Loucy (cell line): ENCODE data around the gene JAM3.
"Not testable (repeated sequence)": the region's sequence is repeated elsewhere in the genome, so short reads cannot be mapped to it uniquely, and the experiment has no call there.

Experiments
- H2AFZ ChIP-seq: fragments of 200-600 bp; sonication (generic); 2 replicates; pipeline ENCODE4 v1.6.0; 2016; ENCODE audit warnings: antibody characterized with exemption, mild to moderate bottlenecking, low read length, moderate library complexity
- H3F3A ChIP-seq: fragments of 200-600 bp; 2 replicates; pipeline ENCODE4 v1.6.0; 2016; ENCODE audit warnings: antibody characterized with exemption, low read depth, mild to moderate bottlenecking
- H3K27me3 ChIP-seq: fragments of 200-600 bp; sonication (generic); 2 replicates; pipeline ENCODE4 v1.6.1; 2014; ENCODE audit warnings: low read length, mild to moderate bottlenecking; ENCODE audit not compliant: insufficient read depth, poor library complexity, severe bottlenecking
- H3K36me3 ChIP-seq: fragments of 200-600 bp; sonication (generic); 2 replicates; pipeline ENCODE4 v1.6.1; 2016; ENCODE audit warnings: low read length; ENCODE audit not compliant: insufficient read depth
- H3K4me1 ChIP-seq: fragments of 200-600 bp; sonication (generic); 2 replicates; pipeline ENCODE4 v1.5.1; 2014; ENCODE audit warnings: low read length, mild to moderate bottlenecking; ENCODE audit not compliant: insufficient read depth, poor library complexity, severe bottlenecking
- H3K4me2 ChIP-seq: fragments of 200-600 bp; sonication (generic); 2 replicates; pipeline ENCODE4 v1.6.0; 2014; ENCODE audit warnings: antibody characterized with exemption, low read length, low read depth, mild to moderate bottlenecking; ENCODE audit not compliant: poor library complexity, severe bottlenecking
- H3K4me3 ChIP-seq: fragments of 200-600 bp; sonication (generic); 2 replicates; pipeline ENCODE4 v1.5.1; 2014; ENCODE audit warnings: low read length, mild to moderate bottlenecking, mixed read lengths; ENCODE audit not compliant: poor library complexity, severe bottlenecking
- H3K79me2 ChIP-seq: fragments of 200-600 bp; sonication (generic); 2 replicates; pipeline ENCODE4 v1.6.1; 2014; ENCODE audit warnings: low read length; ENCODE audit not compliant: insufficient read depth
- H3K9ac ChIP-seq: fragments of 200-600 bp; sonication (generic); 2 replicates; pipeline ENCODE4 v1.6.0; 2014; ENCODE audit warnings: mild to moderate bottlenecking, low read depth, low read length, moderate library complexity; ENCODE audit not compliant: poor library complexity, severe bottlenecking
- H3K9me2 ChIP-seq: fragments of 200-600 bp; sonication (generic); replicated peaks from 2 replicates; pipeline ENCODE4 v1.6.1; 2016; ENCODE audit warnings: low read depth, low read length, mixed read lengths
- H3K9me3 ChIP-seq: fragments of 200-600 bp; sonication (generic); 2 replicates; pipeline ENCODE4 v1.6.1; 2014; ENCODE audit warnings: mild to moderate bottlenecking, antibody characterized with exemption, low read length, low read depth; ENCODE audit not compliant: insufficient read depth
- H4K20me1 ChIP-seq: fragments of 200-600 bp; sonication (generic); 2 replicates; pipeline ENCODE4 v1.6.0; 2014; ENCODE audit warnings: antibody characterized with exemption, low read length, mild to moderate bottlenecking; ENCODE audit not compliant: insufficient read depth, poor library complexity, severe bottlenecking
- EZH2phosphoT487 ChIP-seq: fragments of 200-600 bp; IDR thresholded peaks from 2 replicates; pipeline ENCODE4 v1.6.1; 2018; ENCODE audit warnings: antibody characterized with exemption, mild to moderate bottlenecking, moderate library complexity, borderline replicate concordance
- TF ChIP-seq, protein P1 (sequence below): fragments of 200-600 bp; sonication (generic); conservative IDR thresholded peaks from 2 replicates; pipeline ENCODE4 v1.5.1; 2014; ENCODE audit warnings: mild to moderate bottlenecking, antibody characterized with exemption, low read length

The JAM3 gene

DNA sequence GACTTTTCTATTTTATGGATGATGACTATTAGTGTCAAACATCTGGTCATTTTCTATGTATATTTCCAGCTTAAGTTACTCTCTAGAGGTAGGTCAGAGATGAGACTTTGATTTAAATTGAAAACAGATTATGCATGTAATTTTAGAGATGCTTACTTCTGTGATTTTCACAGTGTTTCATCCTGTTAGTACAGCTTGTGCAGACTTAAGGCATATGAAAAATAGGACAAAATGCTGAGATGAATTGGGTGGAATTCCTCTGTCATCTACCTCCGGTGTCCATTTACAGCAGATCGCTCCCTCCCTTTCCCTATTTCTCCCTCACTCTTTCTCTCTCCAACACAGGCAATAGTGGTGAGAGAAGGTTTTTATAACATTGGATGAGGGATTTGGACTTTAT lies 14.1 kb downstream of the JAM3 start:
- no peaks in the 10 kb centered on the region for H3K9me2 ChIP-seq
- TF ChIP-seq, protein P1, sequence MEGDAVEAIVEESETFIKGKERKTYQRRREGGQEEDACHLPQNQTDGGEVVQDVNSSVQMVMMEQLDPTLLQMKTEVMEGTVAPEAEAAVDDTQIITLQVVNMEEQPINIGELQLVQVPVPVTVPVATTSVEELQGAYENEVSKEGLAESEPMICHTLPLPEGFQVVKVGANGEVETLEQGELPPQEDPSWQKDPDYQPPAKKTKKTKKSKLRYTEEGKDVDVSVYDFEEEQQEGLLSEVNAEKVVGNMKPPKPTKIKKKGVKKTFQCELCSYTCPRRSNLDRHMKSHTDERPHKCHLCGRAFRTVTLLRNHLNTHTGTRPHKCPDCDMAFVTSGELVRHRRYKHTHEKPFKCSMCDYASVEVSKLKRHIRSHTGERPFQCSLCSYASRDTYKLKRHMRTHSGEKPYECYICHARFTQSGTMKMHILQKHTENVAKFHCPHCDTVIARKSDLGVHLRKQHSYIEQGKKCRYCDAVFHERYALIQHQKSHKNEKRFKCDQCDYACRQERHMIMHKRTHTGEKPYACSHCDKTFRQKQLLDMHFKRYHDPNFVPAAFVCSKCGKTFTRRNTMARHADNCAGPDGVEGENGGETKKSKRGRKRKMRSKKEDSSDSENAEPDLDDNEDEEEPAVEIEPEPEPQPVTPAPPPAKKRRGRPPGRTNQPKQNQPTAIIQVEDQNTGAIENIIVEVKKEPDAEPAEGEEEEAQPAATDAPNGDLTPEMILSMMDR = no peak
- TF ChIP-seq EZH2phosphoT487 = no peak
- no peaks in the 10 kb centered on the region for H3K79me2 ChIP-seq
- H3K9me3 ChIP-seq = no peaks in the 10 kb centered on the region
- H3K9ac ChIP-seq = no peak overlapping the region
- H3K4me1 ChIP-seq = no peaks in the 10 kb centered on the region
- H3F3A ChIP-seq = no peaks in the 10 kb centered on the region
- no peaks in the 10 kb centered on the region for H4K20me1 ChIP-seq
- H3K4me2 ChIP-seq = no peak overlapping the region
- no peak overlapping the region for H3K4me3 ChIP-seq
- H3K27me3 ChIP-seq = no peaks in the 10 kb centered on the region
- no peaks in the 10 kb centered on the region for H3K36me3 ChIP-seq
- H2AFZ ChIP-seq = no peak overlapping the region

DNA sequence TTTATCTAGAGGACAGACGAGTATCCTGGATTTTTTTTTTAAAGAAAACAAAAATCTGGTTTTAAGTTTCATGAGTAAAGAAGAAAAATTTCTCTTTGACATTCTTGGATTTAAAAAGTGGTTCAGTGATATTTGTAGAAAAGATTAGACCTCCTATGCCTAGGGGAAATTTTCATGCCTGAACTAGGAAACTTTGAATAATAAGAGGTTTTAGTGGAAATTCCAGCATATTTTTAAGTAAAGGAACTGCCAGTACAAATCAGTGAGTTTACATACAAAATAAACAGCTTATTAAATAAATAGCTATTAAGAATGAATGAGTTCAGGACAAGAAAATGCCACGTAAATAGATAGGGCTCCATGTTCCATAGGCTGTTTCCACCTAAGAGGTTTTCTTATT lies 17.5 kb downstream of the JAM3 start:
- no peaks in the 10 kb centered on the region for H3K79me2 ChIP-seq

DNA sequence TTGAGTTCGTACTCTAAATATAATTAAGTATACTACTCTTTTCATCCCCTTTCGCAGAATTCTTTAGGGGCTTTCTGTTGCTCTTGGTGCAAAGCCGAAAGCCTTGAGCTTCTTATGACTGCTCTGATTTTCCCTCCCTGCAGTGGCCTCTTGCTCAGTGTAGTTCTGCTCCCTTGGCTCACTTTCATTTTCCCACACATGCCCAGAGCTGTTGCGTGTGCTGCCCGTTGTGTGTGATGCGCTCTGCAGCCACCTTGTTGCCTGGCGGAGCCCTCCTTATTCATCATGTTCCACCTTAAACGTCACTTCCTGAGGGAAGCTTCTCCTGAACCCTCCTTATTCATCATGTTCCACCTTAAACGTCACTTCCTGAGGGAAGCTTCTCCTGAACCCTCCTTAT lies 23.1 kb downstream of the JAM3 start:
- not testable (repeated sequence) for H3K36me3 ChIP-seq, H3K79me2 ChIP-seq, H3K27me3 ChIP-seq, H3K4me1 ChIP-seq, H2AFZ ChIP-seq, H3K9me3 ChIP-seq, H3K4me3 ChIP-seq, H3K9ac ChIP-seq, H4K20me1 ChIP-seq, H3K9me2 ChIP-seq, H3K4me2 ChIP-seq, H3F3A ChIP-seq

More for the DNA sequence above, 17.5 kb downstream of the JAM3 start:
- Histone ChIP-seq H3K36me3 (no peaks in the 10 kb centered on the region), H3K9ac (no peak overlapping the region), H4K20me1 (no peaks in the 10 kb centered on the region), H3K9me3 (no peaks in the 10 kb centered on the region), H3F3A (no peaks in the 10 kb centered on the region), H3K4me2 (no peak overlapping the region), H3K4me1 (no peaks in the 10 kb centered on the region), H3K4me3 (no peak overlapping the region), H3K9me2 (no peaks in the 10 kb centered on the region), H3K27me3 (no peaks in the 10 kb centered on the region), H2AFZ (no peak overlapping the region)
- no peak for TF ChIP-seq EZH2phosphoT487
- TF ChIP-seq, protein P1 = no peak

DNA sequence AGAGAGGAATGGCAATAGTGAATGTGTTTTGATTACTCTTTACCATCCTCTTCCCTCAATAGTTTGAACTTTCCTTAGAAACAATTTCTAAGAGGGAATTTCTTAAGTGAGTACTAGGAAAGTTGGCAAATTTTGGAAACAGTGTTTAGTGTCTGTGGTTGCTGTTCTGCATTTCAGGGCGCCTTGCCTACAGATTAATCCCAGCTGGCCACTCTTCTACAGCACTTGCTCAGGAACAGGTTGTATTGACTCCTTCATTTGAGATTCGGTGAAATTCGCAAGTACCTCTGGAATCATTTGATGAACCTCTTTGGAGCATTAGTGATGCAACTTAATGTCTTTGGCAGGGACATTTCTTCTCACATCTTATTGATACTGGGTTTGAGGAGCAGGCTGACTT lies 28.3 kb downstream of the JAM3 start:
- no peaks in the 10 kb centered on the region for H4K20me1 ChIP-seq
- H3K4me3 ChIP-seq = no peak overlapping the region
- no peaks in the 10 kb centered on the region for H3F3A ChIP-seq
- no peaks in the 10 kb centered on the region for H3K27me3 ChIP-seq
- no peaks in the 10 kb centered on the region for H3K9me2 ChIP-seq
- H3K79me2 ChIP-seq = no peaks in the 10 kb centered on the region
- no peaks in the 10 kb centered on the region for H3K4me1 ChIP-seq
- no peaks in the 10 kb centered on the region for H3K36me3 ChIP-seq
- no peak overlapping the region for H3K4me2 ChIP-seq
- no peak for TF ChIP-seq EZH2phosphoT487
- TF ChIP-seq, protein P1 = no peak
- no peak overlapping the region for H3K9ac ChIP-seq
- no peaks in the 10 kb centered on the region for H3K9me3 ChIP-seq
- no peak overlapping the region for H2AFZ ChIP-seq
